HG02970 (cell line): ENCODE results near the gene SMYD3.

Source experiments
- ATAC-seq: cut with Tn5 transposase; IDR thresholded peaks from one replicate; pipeline ENCODE4 v1.9.1; 2021; ENCODE audit warnings: mild to moderate bottlenecking, moderate library complexity, moderate number of reproducible peaks; ENCODE audit not compliant: unreplicated experiment, low FRiP score

Gene SMYD3

DNA sequence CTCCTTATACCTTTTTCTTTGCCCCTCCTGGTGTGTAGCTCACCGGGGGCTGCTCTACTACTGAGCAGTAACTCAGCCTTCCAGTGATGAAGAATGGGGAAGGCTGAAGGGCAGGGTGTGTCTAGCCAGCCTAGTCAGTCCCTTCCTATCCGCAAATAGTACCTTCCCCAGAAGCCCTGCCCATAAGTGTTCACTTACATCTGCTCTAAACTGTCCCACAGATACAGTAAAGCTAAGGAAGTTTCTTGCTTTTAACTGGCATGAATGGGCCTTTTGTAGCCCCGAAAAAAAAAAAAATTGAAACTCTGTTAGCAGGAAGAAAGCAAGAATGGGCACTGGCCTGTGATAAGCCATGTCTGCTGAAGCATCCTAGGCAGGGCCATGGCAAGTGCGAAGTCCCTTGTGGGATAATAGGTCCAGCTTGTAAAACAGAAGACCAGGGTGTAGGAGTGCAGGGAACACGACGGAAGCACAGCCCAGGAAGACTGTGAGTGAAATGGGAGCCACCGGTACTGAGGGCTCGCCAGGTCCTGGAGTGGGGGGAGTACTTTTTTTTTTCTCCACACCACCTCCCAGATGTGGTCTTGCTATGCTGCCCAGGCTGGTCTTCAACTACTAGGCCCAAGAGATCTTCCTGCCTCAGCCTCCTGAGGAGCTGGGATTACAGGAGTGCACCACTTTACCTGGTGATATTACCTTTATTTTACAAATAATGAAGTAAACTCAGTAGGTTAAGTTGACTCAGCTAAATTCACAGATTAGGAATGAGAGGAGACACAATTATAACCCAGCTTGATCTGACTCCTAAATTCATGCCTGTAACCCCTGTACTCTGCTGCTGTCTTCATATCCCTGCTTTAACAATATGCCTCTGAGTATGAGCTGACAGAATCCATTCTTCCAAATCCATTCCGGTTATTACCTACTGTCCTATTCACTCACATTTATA, 347.5 kb downstream of the SMYD3 start:
- ATAC-seq: no peak

DNA sequence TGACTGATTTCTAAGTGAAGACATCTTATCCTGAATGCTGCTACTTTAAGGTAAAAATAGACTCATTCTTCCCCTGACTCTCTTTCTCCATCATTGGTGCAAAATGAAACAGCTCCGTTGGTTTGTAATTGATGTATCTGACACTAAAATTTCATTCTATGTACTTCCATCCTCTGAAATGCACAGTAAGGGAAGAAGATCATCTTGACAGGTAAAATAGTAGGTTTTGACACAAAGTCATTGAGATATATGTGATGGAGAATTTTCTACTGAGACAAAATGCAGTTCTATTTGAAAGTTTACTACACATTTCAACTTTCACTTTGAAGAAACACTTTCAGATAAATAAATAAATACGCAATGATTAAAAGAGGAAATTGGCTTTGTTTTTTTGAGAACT, 348.9 kb downstream of the SMYD3 start:
- no peak for ATAC-seq

DNA sequence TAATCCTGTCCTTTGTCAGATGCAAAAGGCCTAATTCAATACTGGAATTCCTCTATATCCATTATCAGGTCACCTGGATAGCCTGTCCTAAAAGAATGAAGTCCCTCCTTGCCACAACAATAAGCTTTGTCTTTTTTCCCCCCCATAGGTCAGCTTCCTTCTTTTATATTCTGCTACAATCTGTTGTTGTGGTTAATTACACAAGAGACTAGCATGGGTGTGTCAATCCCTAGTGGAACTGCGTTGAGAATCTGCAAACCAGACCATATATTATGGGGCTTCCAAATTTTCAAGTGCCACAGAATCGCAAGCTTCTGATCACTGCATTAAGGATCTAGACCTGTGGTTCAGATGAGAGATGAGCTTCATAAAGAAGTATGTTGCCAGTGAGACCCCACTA, 349.6 kb downstream of the SMYD3 start:
- no peak for ATAC-seq

DNA sequence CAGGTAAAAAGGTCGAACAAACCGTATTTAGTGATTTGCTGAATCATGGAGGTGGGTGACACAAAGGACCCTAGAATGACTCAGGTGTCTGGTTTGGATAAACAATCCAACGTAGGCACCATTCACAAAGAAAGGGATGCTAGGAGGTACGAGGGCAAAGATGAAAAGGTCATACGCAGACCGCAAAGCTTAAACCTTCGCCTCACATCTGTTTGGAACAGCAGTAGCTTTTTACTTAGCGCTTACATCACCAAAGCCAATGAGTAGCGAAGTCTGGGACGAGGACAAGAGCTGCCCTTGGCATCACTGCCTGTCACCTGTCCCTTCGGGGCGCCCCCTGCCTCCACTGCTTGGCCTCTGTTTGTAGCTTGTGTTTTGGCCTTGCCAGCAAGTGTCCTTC, 350.2 kb downstream of the SMYD3 start:
- ATAC-seq: no peak

DNA sequence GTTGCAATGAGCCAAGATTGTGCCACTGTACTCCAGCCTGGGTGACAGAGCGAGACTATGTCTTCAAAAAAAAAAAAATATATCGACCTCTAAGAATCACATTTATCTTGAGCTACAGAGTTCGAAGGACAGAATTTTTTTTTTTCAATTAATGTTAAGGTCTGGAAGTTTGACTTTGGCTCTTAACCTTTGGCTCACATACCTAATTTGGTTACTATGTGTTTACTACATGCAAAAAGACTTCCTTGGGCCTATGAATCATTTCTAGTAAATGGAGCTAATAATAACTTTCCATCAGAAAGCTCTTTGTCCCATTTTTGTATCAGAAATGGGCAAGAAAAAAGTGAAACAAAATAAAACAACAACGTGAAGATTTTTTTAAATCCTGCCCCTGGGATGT, 351.2 kb downstream of the SMYD3 start:
- no peak for ATAC-seq

DNA sequence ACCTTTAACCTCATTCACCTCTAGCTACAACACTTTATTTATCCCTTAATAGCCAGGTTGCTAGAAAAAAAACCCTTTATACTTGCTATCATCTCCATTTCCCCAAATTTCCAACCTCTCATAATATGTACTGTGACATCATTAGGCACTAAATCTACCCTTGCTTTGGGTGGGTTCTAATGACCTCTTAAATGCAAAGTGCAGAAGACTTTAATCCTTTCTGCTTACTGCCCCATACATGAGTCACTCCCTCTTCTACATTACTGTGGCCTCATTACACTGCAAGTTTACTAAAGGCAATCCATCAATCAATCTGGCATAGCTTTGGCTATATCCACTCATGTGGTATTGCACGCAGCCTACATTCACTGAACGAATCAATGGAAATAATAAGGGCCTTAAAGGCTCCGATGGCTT, 353.3 kb downstream of the SMYD3 start:
- no peak for ATAC-seq

DNA sequence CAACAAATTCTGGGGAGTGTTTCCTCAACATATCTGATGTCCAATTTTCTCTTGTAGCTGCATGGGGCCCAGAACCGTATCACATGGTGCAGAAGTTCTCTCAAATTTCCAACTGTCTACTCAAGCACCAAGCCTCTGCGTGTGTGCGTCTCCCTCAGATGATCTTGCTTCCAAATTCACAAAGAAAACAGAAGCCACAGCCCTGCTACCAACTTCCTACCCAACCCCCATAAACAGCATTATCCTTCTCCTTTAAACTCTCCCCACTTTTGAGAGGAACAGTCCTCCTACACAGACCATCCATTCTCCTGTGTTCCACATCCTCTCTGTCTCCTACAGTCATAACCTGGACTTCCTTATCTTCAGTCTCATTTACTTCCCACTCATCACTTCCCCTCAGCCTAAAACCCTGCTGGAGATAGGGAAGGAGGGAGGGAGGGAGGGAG, 354.1 kb downstream of the SMYD3 start:
- ATAC-seq: no peak

DNA sequence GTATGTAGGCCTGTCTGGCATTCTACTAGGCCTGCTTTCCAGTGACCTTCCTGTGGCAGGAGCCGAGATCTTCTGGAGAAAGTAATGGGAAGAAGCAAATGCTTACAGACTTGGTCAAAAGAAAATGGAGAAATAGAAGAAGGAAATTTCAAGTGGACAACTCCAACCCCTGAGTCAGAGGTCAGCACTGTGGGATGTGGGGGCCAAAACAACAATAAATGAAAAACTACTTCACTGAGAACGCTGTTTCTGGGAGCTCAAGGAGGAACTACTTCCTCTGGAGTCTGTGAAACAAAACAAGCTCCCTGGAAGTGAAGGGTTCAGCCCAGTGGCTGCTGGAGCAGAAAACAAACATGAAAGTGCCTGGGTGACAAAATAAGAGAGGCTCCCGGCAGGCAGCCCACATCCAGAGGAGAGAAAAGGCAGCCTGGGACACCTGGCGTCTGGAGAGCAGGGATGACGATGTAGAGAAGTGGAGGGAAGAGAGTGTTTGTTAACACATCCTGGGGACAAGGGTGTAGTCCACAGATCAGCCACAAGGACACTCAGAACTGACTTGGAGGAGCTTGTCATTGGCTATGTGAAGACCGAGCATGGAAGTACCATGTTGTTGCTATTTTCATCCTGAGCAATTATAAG, 355.2 kb downstream of the SMYD3 start:
- ATAC-seq: no peak

DNA sequence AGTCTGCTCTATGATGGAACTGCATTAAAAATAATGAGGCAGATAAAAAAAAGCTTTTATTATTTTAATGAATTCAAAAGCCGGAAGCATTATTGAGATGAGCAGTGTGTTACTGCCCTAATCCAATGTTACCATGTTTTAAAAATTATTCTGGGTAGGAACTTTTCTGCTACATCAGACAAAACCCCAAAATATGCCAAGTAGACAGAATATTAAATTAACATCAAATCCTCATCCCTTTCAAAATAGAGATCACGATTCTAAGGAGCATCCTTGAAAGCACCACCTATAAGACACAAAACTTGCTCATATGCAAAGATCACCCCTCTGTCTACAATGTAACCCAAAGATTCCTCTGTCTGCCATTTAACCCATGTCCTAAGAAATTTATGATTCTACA, 357.5 kb downstream of the SMYD3 start:
- ATAC-seq: no peak

DNA sequence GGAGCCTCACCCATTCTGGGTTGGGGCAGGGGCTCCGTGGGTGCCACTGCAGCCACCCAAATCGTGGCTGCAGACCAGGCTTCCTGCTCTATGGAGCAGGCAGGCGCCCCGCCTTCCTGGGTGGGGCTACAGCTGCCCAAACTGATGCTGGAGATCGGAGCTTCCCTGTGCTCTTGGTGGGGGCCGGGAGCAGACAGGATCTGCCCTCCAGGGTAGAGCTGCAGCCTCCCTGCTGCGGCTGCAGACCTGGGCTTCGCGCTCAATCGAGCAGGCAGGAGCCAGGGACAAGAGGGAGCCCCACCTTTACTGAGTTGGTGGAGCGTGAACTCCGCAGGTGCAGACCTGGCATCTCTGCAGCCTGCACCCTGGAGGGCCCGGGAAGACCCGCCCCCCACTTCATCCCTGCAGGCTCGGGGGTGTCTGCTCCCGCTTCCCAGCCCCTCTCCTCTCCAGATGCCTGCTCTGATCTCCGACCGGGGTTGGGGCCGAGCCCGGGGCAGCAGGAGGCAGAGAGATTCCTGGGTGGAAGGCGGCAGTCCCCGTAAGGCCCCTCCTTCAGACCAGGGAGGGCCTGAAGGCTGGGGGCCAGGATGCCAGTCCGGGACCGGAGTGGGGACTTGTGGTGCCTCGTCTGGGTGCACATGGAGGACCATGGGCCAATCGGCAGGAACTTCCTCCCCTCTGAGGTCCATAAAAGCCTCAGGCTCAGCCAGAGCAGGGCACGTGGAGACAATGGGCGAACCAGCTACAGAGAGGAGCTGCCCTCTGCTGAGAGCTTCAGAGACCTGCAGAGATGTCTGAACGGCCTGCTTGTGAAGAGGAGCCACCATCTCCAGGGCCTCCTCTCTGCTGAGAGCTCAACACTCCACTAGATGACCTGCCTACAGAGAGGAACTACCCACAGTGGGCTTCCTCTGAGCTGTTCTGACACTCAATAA, 359.3 kb downstream of the SMYD3 start:
- no peak for ATAC-seq

DNA sequence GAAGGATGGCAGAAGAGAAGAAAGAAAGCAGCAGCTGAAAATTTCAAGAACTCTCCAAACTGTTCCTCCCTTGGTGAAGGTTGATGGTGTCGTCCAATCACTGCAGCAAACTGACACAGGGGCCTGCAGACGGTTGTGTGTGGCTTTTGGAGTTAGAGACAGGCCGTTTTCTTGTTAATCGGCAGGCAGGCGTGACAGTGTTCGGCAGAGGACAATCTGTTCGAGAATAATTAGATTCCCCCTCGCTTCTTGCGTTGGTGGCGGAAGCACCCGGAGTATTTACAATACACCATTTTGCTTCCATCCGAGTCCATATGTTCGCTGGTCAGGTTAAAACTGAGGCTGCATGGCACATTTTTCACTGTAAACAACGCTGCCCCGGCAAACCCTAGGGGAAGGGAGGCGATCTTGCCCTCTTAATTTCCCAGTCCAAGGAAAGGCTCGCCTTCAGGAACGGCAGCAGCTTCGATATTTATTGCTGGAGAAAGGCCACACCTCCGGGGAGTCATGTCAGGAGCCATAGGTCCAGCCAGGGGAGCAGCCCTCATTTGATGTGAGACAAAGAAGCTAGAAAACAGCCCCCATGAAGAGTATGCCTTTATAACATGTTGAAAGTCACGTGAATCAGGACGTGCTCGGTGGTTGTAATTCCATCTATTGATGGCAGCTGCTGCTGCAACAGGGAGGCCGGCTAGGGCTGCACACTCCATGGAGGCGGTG, 360.1 kb downstream of the SMYD3 start:
- ATAC-seq: no peak

DNA sequence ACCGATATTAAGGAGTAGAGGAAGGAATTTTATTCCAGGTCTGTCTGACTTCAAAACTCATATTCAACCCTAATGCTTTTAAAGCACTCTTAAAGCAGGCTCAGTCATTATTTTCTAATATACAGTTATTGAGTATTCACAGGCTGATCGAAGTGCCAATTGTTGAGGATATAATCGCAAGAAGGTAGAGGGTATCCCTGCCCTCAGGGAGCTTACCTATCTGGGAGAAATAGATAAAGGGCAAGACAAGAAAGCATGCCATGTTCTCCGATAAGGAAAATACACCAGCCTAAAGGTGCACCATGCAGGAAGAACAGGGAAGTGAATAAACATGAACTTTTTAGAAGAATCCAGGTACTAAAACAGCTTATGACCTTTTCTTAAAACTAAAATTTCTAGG, 361.2 kb downstream of the SMYD3 start:
- ATAC-seq: no peak

DNA sequence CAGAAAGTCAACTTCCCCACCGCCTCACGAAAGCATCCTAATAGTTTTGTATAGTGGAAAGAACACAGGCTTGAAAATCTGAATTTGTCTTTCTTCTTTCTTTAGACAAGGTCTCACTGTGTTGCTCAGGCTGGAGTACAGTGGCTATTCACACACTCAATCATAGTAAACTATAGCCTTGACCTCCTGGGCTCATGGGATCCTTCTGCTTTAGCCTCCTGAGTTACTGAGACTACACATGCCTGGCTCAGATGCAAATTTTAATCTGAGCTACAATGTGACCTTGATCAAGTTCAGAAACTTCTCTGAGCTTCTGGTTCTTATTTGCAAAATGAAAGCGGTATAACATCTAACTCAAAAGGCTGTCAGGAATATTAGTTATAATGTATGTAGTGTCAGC, 362.1 kb downstream of the SMYD3 start:
- ATAC-seq: no peak

DNA sequence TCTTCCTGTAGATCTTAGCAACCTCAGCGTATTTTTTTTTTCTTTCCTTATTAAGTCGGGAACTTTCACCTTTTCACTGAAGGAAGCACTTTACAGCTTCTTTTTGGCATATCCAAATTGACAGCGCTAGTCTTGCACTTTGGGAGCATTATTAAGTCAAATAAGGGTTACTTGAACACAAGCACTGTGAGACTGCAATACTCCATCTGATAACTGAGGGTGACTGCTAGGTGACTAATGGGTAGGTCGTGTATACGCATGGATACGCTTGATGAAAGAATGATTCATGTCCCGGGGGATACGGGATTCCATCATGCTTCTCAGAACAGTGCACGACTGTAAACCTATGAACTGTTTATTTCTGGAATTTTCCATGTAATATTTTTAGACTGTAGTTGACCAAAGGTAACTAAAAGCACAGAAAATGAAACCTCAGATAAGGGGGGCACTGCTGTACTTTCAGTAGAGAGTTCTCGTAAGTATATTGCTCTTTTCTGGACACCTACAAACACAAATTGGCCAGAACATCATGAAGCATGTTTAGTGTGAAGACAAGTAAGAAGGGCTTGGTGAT, 364.7 kb downstream of the SMYD3 start:
- ATAC-seq: no peak

DNA sequence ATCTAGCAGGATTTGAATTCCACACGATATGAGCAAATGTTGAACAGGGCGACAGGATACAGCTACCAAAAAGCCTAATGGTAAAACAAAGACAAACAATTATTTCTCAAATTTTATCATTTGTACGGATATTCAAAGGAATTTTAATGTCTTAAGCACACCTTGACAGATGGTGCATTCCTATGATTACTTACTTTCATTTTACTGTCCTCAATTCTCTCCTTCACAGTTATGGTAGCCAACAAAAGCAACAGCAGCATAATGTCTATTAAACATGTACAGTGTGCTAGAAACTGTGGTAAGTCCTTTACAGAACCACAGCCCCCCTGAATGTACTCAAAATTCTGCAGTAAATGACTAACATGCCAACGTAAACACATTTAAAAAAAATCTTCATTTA, 365.8 kb downstream of the SMYD3 start:
- no peak for ATAC-seq

DNA sequence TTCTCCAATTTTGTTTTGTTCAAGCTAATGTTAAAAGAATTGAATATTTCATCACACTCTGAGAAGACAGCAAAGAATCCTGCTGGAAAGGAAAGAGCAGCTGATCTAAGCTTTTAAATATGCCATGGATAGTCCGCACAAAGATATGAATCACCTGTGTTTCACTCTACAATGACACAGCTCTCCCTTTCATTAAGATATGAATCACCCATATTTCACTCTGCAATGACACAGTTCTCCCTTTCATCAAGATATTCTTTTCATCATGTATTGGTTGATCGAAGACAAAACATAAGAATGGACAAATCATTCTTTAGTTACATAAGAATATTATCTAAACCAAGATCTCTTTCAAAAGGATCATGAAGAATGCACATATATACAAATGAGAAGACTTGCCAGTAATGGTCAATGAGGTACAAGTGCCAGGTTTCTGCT, 367.3 kb downstream of the SMYD3 start:
- ATAC-seq: no peak

DNA sequence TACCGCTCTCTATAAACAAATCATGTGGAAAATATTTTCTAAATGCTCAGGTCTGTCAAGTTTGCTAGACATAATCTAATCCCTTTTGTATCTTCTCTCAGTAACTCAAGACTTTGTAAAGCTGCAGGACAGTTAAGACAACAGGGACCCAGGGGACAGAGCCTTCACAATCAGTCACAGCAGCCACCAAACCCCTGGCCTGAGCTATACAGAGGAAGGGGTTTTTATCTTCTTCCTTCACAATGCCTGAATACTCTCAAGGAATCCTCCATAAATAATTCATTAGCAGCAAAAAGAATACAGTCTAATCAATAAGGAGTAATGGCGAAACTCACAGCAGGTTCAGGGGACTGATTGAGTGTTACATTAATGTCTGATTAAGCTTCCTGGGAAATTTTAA, 368.3 kb downstream of the SMYD3 start:
- ATAC-seq: no peak

DNA sequence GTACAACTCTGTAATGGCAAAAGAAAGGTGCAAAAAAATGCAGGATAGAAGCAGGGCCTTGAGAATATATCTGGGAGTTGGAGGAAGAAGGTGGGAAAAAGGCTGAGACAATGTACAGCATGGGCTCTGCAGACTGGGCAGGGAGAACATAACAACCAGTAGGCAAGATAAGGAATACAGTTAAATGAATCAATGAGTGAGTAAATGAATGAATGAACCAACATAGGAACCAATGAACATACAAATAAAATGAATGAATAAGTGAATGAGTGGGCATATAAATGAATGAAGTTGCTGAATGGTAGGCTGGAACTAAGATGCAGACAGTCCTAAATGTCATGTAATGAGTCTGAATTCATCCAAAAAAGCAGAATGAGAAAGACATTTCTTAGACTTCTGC, 370.6 kb downstream of the SMYD3 start:
- no peak for ATAC-seq

DNA sequence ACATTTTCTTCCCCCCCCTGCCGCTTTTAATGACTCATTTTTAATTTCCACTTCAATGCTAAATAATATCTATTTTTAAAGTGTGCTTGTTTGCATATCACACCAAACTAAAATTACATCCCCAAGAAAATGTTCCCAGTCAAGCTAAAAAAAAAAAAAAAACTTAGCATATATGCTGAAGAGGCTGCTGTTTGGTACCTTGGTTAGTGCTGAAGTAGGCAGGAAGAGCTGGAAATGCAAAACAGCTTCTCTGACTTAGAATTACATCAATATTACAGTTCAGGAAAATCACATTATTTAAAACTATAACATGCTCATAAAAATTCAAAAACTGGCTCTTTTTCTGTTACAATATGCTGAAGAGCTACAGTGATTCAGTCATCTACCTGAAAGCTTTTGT, 372.3 kb downstream of the SMYD3 start:
- ATAC-seq: no peak

DNA sequence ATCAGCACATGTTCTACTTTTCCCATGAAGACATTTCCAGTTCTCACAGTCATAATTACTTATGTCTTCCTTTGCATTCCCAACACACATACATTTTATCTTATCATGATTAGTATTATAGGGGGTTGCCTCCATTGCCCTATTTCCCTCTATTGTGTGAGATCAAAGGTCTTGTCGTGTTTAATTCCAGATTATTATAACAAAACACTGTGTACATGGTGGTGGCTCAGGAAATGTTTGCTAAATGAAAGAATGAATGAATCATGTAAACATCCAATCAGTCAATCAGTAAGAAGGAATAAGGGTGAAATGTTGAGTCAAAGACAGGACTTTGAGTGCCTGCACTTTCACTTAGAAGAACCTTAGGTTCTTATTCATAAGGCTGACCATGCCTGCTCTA, 376.0 kb downstream of the SMYD3 start:
- ATAC-seq: no peak
